LoVo (cell line): ENCODE data around the gene SEC23B.
"Not testable (repeated sequence)": the region's sequence is repeated elsewhere in the genome, so short reads cannot be mapped to it uniquely, and the experiment has no call there.

Experiments
- DNase-seq: peaks from one replicate; pipeline ENCODE4 v3.0.0-alpha.2; 2016; ENCODE audit warnings: low spot score

The SEC23B gene

GRCh38 chr20:18526761-18527160 is 19.0 kb downstream of the SEC23B start:
- DNase-seq, result not testable (repeated sequence)

GRCh38 chr20:18527339-18527738 is 19.6 kb downstream of the SEC23B start:
- DNase-seq, result no peak

GRCh38 chr20:18527836-18528235 is 20.1 kb downstream of the SEC23B start:
- DNase-seq, result no peak

- no peak for DNase-seq
These were observed 21.3 kb downstream of the SEC23B start for GRCh38 chr20:18529041-18529440.

GRCh38 chr20:18532626-18533025 is 24.9 kb downstream of the SEC23B start:
- DNase-seq, result no peak

- no peak for DNase-seq
These were observed 25.8 kb downstream of the SEC23B start for GRCh38 chr20:18533491-18533890.

- DNase-seq, result no peak
These were observed 26.4 kb downstream of the SEC23B start for GRCh38 chr20:18533978-18534644.

GRCh38 chr20:18537651-18538050 is 29.9 kb downstream of the SEC23B start:
- no peak for DNase-seq

GRCh38 chr20:18541741-18542140 is 34.0 kb downstream of the SEC23B start:
- DNase-seq, result no peak

GRCh38 chr20:18543216-18543615 is 35.5 kb downstream of the SEC23B start:
- DNase-seq, result no peak

- DNase-seq, result no peak
These were observed 36.2 kb downstream of the SEC23B start for GRCh38 chr20:18543932-18544331.

- DNase-seq, result no peak
These were observed 37.8 kb downstream of the SEC23B start for GRCh38 chr20:18545566-18545965.

GRCh38 chr20:18548465-18548864 is 40.7 kb downstream of the SEC23B start:
- no peak for DNase-seq

GRCh38 chr20:18553746-18554145 is 46.0 kb downstream of the SEC23B start:
- no peak for DNase-seq

GRCh38 chr20:18566892-18567738 is 59.4 kb downstream of the SEC23B start, which contains the start of gene SMIM26:
Gene SMIM26 (plus strand): TSS chr20:18567432. CDS start chr20:18567479, 47 bp downstream.
- DNase-seq, result peak; percentile 93

- peak; percentile 13 for DNase-seq
These were observed 60.0 kb downstream of the SEC23B start for GRCh38 chr20:18567739-18568091.

GRCh38 chr20:18571009-18571408 is 63.3 kb downstream of the SEC23B start:
- DNase-seq, result no peak

- DNase-seq, result no peak
These were observed 63.8 kb downstream of the SEC23B start for GRCh38 chr20:18571578-18571977.

- no peak for DNase-seq
These were observed 70.2 kb downstream of the SEC23B start for GRCh38 chr20:18577942-18578341.

GRCh38 chr20:18578581-18578980 is 70.8 kb downstream of the SEC23B start:
- DNase-seq, result no peak

GRCh38 chr20:18580012-18580411 is 72.3 kb downstream of the SEC23B start:
- no peak for DNase-seq

- DNase-seq, result peak; percentile 80
These were observed 77.4 kb downstream of the SEC23B start for GRCh38 chr20:18585134-18585533.
